Measurements from ENCODE around the gene RCAN2.
A peak's percentile ranks its signal among the peaks of the same experiment; 100 is the strongest.

The RCAN2 gene

DNA sequence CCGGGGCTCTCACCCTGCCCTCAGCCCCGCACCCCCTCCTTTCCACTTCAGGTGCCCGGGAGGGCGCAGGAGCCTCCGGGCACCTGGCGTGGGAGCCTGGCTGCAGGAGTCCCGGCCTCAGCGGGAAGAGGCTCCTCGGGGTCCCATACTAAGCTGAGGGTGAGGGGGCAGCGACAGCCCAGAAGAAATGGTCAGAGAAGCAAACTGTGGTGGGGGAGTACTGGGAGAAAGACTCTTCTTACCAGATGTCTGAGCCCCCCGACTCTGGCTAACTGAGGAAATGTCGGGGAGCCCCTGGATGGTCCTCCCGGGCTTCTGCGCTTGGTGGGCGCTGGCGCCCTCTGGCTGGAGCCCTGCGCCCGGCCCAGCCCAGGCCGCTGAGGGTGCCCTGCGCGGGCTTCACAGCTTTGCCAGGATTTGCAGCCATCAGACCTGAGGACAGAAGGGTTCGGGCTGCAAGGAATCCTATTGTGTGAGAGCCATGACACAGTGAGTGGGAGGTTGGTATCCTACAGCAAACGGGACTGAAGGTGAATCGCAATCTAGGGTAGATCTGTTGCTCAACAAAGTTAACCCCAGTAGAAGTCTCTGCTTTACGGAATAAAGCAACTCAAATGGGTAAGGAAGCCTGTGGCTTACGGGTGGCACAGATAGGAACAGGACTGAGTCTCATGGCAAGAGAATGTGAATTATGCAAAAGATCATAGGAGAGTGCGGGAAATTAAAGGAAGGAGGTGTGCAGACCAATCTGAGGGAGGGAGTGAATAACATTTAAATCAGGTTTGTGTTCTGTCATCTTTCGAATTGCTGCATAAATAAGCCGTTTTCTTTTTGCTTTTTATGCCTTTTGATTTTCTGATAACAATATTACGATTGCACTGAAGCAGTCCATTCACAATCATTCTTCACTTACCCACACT lies 639 bp upstream of the RCAN2 start:
- H3K27me3 ChIP-seq (ENCODE audit: control insufficient read depth in 3 of 3, insufficient read depth in 3 of 3, low read depth in 1 of 3, low read length in 3 of 3): peaks cover 0 to 41% (median 5%) of the 10 kb centered on the region in 3 experiments
- DNase-seq (ENCODE audit: low spot score): peak; percentile 48

DNA sequence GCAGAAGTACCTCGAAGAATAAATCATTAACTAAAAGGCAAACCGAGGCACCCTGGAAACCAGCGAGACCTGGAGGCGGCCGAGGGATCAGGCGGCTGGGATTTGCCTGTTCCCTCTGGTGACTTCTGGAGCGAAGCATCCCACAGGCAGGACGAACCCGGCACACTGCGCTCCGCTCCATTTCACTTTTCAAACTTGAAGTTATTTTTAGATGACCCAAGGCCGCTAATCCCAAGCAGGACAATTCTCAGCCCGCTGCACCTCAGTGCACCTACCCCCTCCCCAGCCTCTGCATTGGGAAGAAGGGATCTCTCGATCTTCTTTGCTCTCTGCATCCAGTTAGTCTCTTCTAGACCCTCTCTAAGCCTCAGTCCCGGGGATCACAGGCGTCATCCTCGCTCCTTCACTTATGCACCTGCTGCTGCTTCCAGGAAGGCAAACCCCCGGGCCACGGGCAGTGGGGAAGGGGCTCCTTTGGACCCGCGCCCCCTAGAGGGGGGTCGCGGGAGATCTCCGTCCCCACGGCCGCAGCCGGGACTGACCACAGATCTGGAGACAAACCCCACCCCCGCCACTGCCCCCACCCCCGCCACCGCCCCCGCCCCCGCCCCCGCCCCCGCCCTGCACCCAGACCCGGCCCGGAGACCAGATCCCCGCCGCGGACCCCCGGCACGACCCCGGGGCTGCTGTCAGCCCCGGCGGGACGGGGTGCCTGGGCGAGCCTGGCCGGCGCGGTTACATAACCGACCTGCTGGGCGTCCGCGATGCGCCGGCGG lies 636 bp downstream of the RCAN2 start:
- H3K4ac ChIP-seq (ENCODE audit: low read length): no peak overlapping the region
- no peak overlapping the region for H2BK5ac ChIP-seq (ENCODE audit: low read length)
- peaks cover 0 to 41% (median 5%) of the 10 kb centered on the region in 3 experiments for H3K27me3 ChIP-seq (ENCODE audit: control insufficient read depth in 3 of 3, insufficient read depth in 3 of 3, low read depth in 1 of 3, low read length in 3 of 3)
- no peak overlapping the region for H3K27ac ChIP-seq (replicated peaks; ENCODE audit: low read length)
- H2BK15ac ChIP-seq (ENCODE audit: low read length): no peak overlapping the region
- H2BK12ac ChIP-seq (ENCODE audit: low read length): no peak overlapping the region
- peaks cover 0 to 3% of the 10 kb centered on the region in 2 donors for H3K4me1 ChIP-seq (ENCODE audit: control insufficient read depth in 2 of 2, insufficient read depth in 1 of 2, low read depth in 1 of 2, low read length in 2 of 2)
- H2AFZ ChIP-seq (ENCODE audit: low read length): peak overlapping the region; percentile 93
- DNase-seq (ENCODE audit: low spot score): peak; percentile 67
- H3K23ac ChIP-seq (ENCODE audit: low read depth, low read length, poor library complexity): peak overlapping the region; percentile 86
- H3K18ac ChIP-seq (ENCODE audit: low read length): peak overlapping the region; percentile 94
- H3K9ac ChIP-seq (ENCODE audit: low read depth, low read length, poor library complexity): peak overlapping the region; percentile 95
- H3K36me3 ChIP-seq (replicated peaks in 1 of 2; ENCODE audit: control insufficient read depth in 2 of 2, insufficient read depth in 2 of 2, low read length in 2 of 2): no peaks in the 10 kb centered on the region
- H3K14ac ChIP-seq (ENCODE audit: low read length): no peak overlapping the region
- no peaks in the 10 kb centered on the region for H3K79me1 ChIP-seq (ENCODE audit: low read depth, low read length)
- no peak overlapping the region for H2BK120ac ChIP-seq (ENCODE audit: low read depth, low read length)
- H2AK5ac ChIP-seq (ENCODE audit: low read depth, low read length): no peak overlapping the region
- H4K91ac ChIP-seq (ENCODE audit: low read depth, low read length, poor library complexity): no peak overlapping the region
- H3K4me2 ChIP-seq (ENCODE audit: insufficient read depth, low read length, poor library complexity, severe bottlenecking): peak overlapping the region; percentile 85
- H3K9me3 ChIP-seq (replicated peaks in 1 of 2; ENCODE audit: control insufficient read depth in 2 of 2, insufficient read depth in 1 of 2, low read depth in 1 of 2, low read length in 2 of 2): no peaks in the 10 kb centered on the region
- no peak overlapping the region for H4K8ac ChIP-seq (ENCODE audit: low read depth, low read length)
- H3K4me3 ChIP-seq (ENCODE audit: low read length in 2 of 2): peak overlapping the region; percentile 40 to 93
- no CpG with 5 or more reads among the region's 56 CpGs for WGBS, 2 donors (ENCODE audit: extremely low coverage in 2 of 2, insufficient read length in 2 of 2, insufficient replicate concordance in 1 of 2)

More for the DNA sequence above, 639 bp upstream of the RCAN2 start:
- Histone ChIP-seq H2AFZ (ENCODE audit: low read length) (peak overlapping the region; percentile 93), H3K79me1 (ENCODE audit: low read depth, low read length) (no peaks in the 10 kb centered on the region), H3K9ac (ENCODE audit: low read depth, low read length, poor library complexity) (peak overlapping the region; percentile 54), H2BK12ac (ENCODE audit: low read length) (no peak overlapping the region), H3K27ac (replicated peaks; ENCODE audit: low read length) (no peak overlapping the region), H2BK5ac (ENCODE audit: low read length) (no peak overlapping the region), H3K36me3 (replicated peaks in 1 of 2; ENCODE audit: control insufficient read depth in 2 of 2, insufficient read depth in 2 of 2, low read length in 2 of 2) (no peaks in the 10 kb centered on the region), H2AK5ac (ENCODE audit: low read depth, low read length) (no peak overlapping the region), H2BK120ac (ENCODE audit: low read depth, low read length) (no peak overlapping the region), H2BK15ac (ENCODE audit: low read length) (no peak overlapping the region), H4K8ac (ENCODE audit: low read depth, low read length) (no peak overlapping the region), H3K9me3 (replicated peaks in 1 of 2; ENCODE audit: control insufficient read depth in 2 of 2, insufficient read depth in 1 of 2, low read depth in 1 of 2, low read length in 2 of 2) (no peaks in the 10 kb centered on the region), H3K23ac (ENCODE audit: low read depth, low read length, poor library complexity) (no peak overlapping the region), H4K91ac (ENCODE audit: low read depth, low read length, poor library complexity) (no peak overlapping the region), H3K4me3 (ENCODE audit: low read length in 2 of 2) (peak overlapping the region; percentile 40 to 93), H3K4me1 (ENCODE audit: control insufficient read depth in 2 of 2, insufficient read depth in 1 of 2, low read depth in 1 of 2, low read length in 2 of 2) (peaks cover 0 to 3% of the 10 kb centered on the region in 2 donors), H3K4me2 (ENCODE audit: insufficient read depth, low read length, poor library complexity, severe bottlenecking) (peak overlapping the region; percentile 85), H3K4ac (ENCODE audit: low read length) (no peak overlapping the region), H3K14ac (ENCODE audit: low read length) (no peak overlapping the region), H3K18ac (ENCODE audit: low read length) (peak overlapping the region; percentile 89)
- no CpG with 5 or more reads among the region's 30 CpGs for WGBS, 2 donors (ENCODE audit: extremely low coverage in 2 of 2, insufficient read length in 2 of 2, insufficient replicate concordance in 1 of 2)

DNA sequence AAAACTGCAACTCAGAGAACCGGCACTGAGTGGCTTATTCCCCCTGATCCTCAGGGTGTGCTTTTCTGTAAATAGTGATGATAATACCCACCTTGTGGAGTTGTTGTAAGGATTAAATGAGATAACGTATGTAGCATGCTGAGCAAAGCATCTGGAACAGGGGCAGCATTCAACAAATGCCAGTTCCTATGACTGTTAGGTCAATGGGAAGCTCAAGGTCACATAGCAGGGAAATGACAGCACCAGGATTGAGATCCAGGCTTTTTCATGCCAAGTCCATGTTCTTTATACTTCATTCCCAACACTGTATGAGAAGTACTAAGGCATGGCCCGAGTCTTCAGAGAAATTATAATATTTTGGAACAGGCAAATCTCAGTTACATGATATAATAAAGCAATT lies 5.1 kb downstream of the RCAN2 start:
- H3K27ac ChIP-seq (replicated peaks; ENCODE audit: low read length): no peak overlapping the region
- H3K4me2 ChIP-seq (ENCODE audit: insufficient read depth, low read length, poor library complexity, severe bottlenecking): no peak overlapping the region
- no peak overlapping the region for H4K91ac ChIP-seq (ENCODE audit: low read depth, low read length, poor library complexity)
- H3K4me3 ChIP-seq (ENCODE audit: low read length in 2 of 2): no peak overlapping the region
- no peak overlapping the region for H2BK5ac ChIP-seq (ENCODE audit: low read length)
- no peak overlapping the region for H2AFZ ChIP-seq (ENCODE audit: low read length)
- H2BK15ac ChIP-seq (ENCODE audit: low read length): no peak overlapping the region
- H3K36me3 ChIP-seq (replicated peaks in 1 of 2; ENCODE audit: control insufficient read depth in 2 of 2, insufficient read depth in 2 of 2, low read length in 2 of 2): no peaks in the 10 kb centered on the region
- H2BK120ac ChIP-seq (ENCODE audit: low read depth, low read length): no peak overlapping the region
- no peaks in the 10 kb centered on the region for H3K79me1 ChIP-seq (ENCODE audit: low read depth, low read length)
- no peaks in the 10 kb centered on the region for H3K4me1 ChIP-seq (ENCODE audit: control insufficient read depth in 2 of 2, insufficient read depth in 1 of 2, low read depth in 1 of 2, low read length in 2 of 2)
- no peak overlapping the region for H3K4ac ChIP-seq (ENCODE audit: low read length)
- no peak for DNase-seq (ENCODE audit: low spot score)
- H2AK5ac ChIP-seq (ENCODE audit: low read depth, low read length): no peak overlapping the region
- H2BK12ac ChIP-seq (ENCODE audit: low read length): no peak overlapping the region
- H3K9ac ChIP-seq (ENCODE audit: low read depth, low read length, poor library complexity): no peak overlapping the region
- WGBS, 2 donors (ENCODE audit: extremely low coverage in 2 of 2, insufficient read length in 2 of 2, insufficient replicate concordance in 1 of 2): no CpG with 5 or more reads among the region's 3 CpGs
- H3K9me3 ChIP-seq (replicated peaks in 1 of 2; ENCODE audit: control insufficient read depth in 2 of 2, insufficient read depth in 1 of 2, low read depth in 1 of 2, low read length in 2 of 2): no peaks in the 10 kb centered on the region
- peaks cover 0 to 19% (median 3%) of the 10 kb centered on the region in 3 experiments for H3K27me3 ChIP-seq (ENCODE audit: control insufficient read depth in 3 of 3, insufficient read depth in 3 of 3, low read depth in 1 of 3, low read length in 3 of 3)
- H3K18ac ChIP-seq (ENCODE audit: low read length): no peak overlapping the region
- H3K23ac ChIP-seq (ENCODE audit: low read depth, low read length, poor library complexity): no peak overlapping the region
- no peak overlapping the region for H3K14ac ChIP-seq (ENCODE audit: low read length)
- H4K8ac ChIP-seq (ENCODE audit: low read depth, low read length): no peak overlapping the region
